Activated CD8-positive, alpha-beta T cell treated with anti-CD3 and anti-CD28 coated beads for 36 hours (primary cell): ENCODE measurements around the gene CERS6. TPM values are rescaled to one million over a fixed set of nuclear protein-coding genes. Genes with fewer than 3 reads are reported as not detected.

Experiments used
- ATAC-seq: fragments of 200-7000 bp; cut with Tn5 transposase; one replicate; pipeline ENCODE4 v1.10.0; 2021; ENCODE audit warnings: mild to moderate bottlenecking, moderate library complexity
- CTCF ChIA-PET: fragments of 350-600 bp; sonication (Branson Sonifier 250); formaldehyde crosslinking; loops from one replicate; lab custom pipeline; 2021; ENCODE audit warnings: antibody characterized with exemption; lab: Charles Lee
- POLR2A ChIA-PET: fragments of 350-600 bp; sonication (Branson Sonifier 250); formaldehyde crosslinking; loops from one replicate; lab custom pipeline; 2021; ENCODE audit warnings: antibody characterized with exemption; lab: Charles Lee
- DNase-seq: peaks from one replicate; pipeline ENCODE4 v3.0.0-alpha.2; 2020
- H3K27ac Mint-ChIP-seq: one replicate; pipeline ENCODE4 v1.8.0; 2021; ENCODE audit warnings: mild to moderate bottlenecking, mixed read lengths
- H3K27me3 Mint-ChIP-seq: one replicate; pipeline ENCODE4 v1.8.0; 2021; ENCODE audit warnings: mixed read lengths
- H3K36me3 Mint-ChIP-seq: one replicate; pipeline ENCODE4 v1.8.0; 2021; ENCODE audit warnings: low read depth, mixed read lengths
- H3K4me1 Mint-ChIP-seq: one replicate; pipeline ENCODE4 v1.8.0; 2021; ENCODE audit warnings: low read depth, mixed read lengths
- H3K4me3 Mint-ChIP-seq: one replicate; pipeline ENCODE4 v1.8.0; 2021; ENCODE audit warnings: mild to moderate bottlenecking, moderate library complexity, mixed read lengths
- H3K9me3 Mint-ChIP-seq: one replicate; pipeline ENCODE4 v1.8.0; 2021; ENCODE audit warnings: mixed read lengths
- intact Hi-C: fragments of 100-400 bp; cut with micrococcal nuclease; formaldehyde crosslinking; loops from one replicate; pipeline ENCODE4 v1.10.0; 2022
- total RNA-seq, 2 experiments: library from RNA; stranded (reverse); gene quantifications; one replicate each; pipeline ENCODE4 v1.2.3, GENCODE V29; 2021
- TF ChIP-seq, protein P1 (sequence below): fragments of 200-600 bp; IDR thresholded peaks from one replicate; pipeline ENCODE4 v1.8.0; 2022; ENCODE audit warnings: antibody characterized with exemption, mild to moderate bottlenecking

CERS6 gene
- total RNA-seq, 2 experiments from 2014 or later, result 15.4 to 16.1 TPM

DNA sequence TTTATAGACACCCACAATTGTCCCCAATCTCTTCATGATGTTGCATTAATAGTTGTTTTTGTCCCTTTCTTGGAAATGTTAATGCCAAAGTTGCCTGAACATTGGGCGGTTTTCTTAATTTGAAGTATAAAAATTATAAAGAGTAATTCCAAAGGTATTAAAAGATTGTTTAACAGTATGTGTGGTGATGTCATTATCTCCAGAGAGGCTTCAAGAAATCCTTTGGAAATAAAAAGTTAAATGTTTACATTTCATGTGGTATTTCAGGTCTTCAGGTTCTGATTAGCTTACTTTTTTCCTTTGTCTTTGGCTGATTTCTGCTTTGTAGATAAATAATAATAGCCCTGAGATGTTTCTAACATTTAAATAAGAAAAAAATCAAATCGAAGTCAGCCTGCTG is 317.1 kb downstream of the CERS6 start:
- DNase-seq, result no peak
- ATAC-seq, result no peak
- Mint-ChIP-seq H3K4me3 (no peak overlapping the region), H3K9me3 (no peaks in the 10 kb centered on the region), H3K36me3 (peaks cover 29% of the 10 kb centered on the region), H3K4me1 (no peaks in the 10 kb centered on the region), H3K27me3 (no peaks in the 10 kb centered on the region), H3K27ac (no peak overlapping the region)
- intact Hi-C loops, result loop anchor here (5.0 kb wide), 1 partner anchor 149 kb away; no protein-coding TSS in a partner anchor
- ChIA-PET POLR2A (interaction anchor here (0.6 kb wide), 1 partner anchor 598 kb away, joined by 3 read pairs; no protein-coding TSS in a partner anchor), CTCF (interaction anchor here (0.7 to 2.7 kb wide), 5 partner anchors 9 to 427 kb away, joined by 3 to 9 read pairs (median 5); no protein-coding TSS in a partner anchor)
- TF ChIP-seq, protein P1, sequence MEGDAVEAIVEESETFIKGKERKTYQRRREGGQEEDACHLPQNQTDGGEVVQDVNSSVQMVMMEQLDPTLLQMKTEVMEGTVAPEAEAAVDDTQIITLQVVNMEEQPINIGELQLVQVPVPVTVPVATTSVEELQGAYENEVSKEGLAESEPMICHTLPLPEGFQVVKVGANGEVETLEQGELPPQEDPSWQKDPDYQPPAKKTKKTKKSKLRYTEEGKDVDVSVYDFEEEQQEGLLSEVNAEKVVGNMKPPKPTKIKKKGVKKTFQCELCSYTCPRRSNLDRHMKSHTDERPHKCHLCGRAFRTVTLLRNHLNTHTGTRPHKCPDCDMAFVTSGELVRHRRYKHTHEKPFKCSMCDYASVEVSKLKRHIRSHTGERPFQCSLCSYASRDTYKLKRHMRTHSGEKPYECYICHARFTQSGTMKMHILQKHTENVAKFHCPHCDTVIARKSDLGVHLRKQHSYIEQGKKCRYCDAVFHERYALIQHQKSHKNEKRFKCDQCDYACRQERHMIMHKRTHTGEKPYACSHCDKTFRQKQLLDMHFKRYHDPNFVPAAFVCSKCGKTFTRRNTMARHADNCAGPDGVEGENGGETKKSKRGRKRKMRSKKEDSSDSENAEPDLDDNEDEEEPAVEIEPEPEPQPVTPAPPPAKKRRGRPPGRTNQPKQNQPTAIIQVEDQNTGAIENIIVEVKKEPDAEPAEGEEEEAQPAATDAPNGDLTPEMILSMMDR, result no peak

DNA sequence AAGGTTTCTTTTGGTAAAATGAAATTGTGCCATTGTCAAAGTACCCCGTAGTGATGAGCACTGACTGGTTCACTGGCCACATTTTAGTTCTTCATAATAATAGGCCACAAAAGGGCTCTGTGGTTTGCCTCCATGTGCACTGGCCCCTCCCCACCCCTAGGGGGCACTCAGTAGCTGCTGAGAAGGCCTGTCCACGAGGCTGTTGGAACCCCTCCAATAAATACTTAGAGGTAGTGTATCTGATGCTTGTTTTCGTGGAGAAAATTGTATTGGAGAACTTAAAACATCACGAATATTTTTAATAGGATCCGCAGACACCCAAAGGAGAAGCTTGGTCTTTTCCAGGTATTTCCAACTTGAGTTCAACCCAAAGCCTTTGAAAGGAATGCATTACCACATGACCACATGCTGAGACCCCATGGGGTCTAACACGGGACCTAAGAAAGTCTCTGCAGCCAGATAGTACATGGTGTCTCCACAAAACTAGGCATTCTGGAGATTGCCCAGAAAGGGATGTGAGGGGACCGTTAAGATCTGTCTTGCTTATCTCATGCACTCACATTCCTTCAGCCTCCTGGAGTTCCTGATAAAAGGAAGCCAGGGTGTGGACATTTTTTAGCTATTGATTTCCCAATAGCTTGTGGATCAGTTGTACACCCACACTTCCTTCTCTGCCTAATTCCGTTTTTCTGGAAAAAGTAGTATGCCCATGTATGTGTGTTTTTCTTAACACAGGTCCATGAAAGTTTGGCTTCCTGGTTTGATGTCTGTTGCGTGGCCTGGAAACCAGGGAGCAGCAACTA is 317.8 kb downstream of the CERS6 start:
- H3K4me3 Mint-ChIP-seq, result no peak overlapping the region
- H3K36me3 Mint-ChIP-seq, result peaks cover 29% of the 10 kb centered on the region
- CTCF ChIA-PET, result interaction anchor here (1.0 to 2.7 kb wide), 6 partner anchors 8 to 428 kb away, joined by 3 to 9 read pairs (median 4); no protein-coding TSS in a partner anchor
- POLR2A ChIA-PET, result interaction anchor here (0.6 to 0.7 kb wide), 2 partner anchors 129 to 633 kb away, joined by 3 read pairs; no protein-coding TSS in a partner anchor
- H3K27ac Mint-ChIP-seq, result no peak overlapping the region
- no peaks in the 10 kb centered on the region for H3K9me3 Mint-ChIP-seq
- intact Hi-C loops, result loop anchor here (5.0 kb wide), 1 partner anchor 148 kb away; no protein-coding TSS in a partner anchor
- H3K27me3 Mint-ChIP-seq, result no peaks in the 10 kb centered on the region
- ATAC-seq (peak; percentile 74), DNase-seq (peak; percentile 50)
- no peaks in the 10 kb centered on the region for H3K4me1 Mint-ChIP-seq
- TF ChIP-seq, protein P1, result peak; percentile 64

DNA sequence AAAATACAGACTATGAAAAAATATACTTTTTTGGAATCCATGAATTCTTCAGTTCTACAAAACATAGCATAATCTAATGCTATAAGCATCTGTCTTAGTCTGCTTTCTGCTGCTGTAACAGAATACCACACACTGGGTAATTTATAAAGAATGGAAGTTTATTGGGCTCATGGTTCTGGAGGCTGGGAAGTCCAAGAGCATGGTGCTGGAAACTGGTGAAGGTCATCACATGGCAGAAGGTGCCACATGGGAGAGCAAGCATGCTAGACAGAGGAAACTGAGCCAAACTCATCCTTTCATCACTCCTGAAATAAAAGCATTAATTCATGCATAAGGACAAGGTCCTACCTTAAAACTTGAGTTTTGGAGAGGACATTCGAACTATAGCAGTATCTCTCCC is 319.8 kb downstream of the CERS6 start:
- no peaks in the 10 kb centered on the region for H3K27me3 Mint-ChIP-seq
- TF ChIP-seq, protein P1, result no peak
- ATAC-seq (no peak), DNase-seq (no peak)
- POLR2A ChIA-PET, result no interaction called here
- H3K4me1 Mint-ChIP-seq, result no peaks in the 10 kb centered on the region
- H3K36me3 Mint-ChIP-seq, result peaks cover 23% of the 10 kb centered on the region
- no peak overlapping the region for H3K4me3 Mint-ChIP-seq
- CTCF ChIA-PET, result no interaction called here
- H3K9me3 Mint-ChIP-seq, result no peaks in the 10 kb centered on the region
- H3K27ac Mint-ChIP-seq, result no peak overlapping the region
- intact Hi-C loops, result no loop called here

DNA sequence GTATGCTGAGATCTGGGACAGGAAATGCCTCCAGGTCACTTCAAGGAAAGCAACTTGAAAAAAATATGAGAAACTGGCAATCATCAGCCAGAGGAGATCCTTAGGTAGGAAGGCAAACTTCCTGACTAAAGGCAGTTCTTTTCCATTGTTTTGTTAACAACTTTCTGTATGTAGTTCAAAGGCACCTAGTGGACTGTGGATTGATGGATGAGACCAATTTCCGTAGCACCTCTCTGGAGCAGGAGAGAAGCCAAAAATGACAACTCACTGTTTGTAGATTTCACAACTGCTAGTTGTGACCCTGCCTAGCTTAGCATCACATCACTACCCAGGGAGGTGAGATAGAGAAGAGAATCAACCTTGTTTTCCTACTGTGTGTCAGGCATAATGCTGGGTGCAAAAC is 324.6 kb downstream of the CERS6 start:
- POLR2A ChIA-PET, result no interaction called here
- no peaks in the 10 kb centered on the region for H3K4me1 Mint-ChIP-seq
- no peak overlapping the region for H3K4me3 Mint-ChIP-seq
- H3K36me3 Mint-ChIP-seq, result peaks cover 2% of the 10 kb centered on the region
- H3K27me3 Mint-ChIP-seq, result no peaks in the 10 kb centered on the region
- no peaks in the 10 kb centered on the region for H3K9me3 Mint-ChIP-seq
- CTCF ChIA-PET, result interaction anchor here (2.2 kb wide), 1 partner anchor 8 kb away, joined by 8 read pairs; no protein-coding TSS in a partner anchor
- TF ChIP-seq, protein P1, result no peak
- H3K27ac Mint-ChIP-seq, result no peak overlapping the region
- intact Hi-C loops, result no loop called here
- DNase-seq (no peak), ATAC-seq (no peak)
